B cell (primary cell): ENCODE measurements around the gene CCDC86. TPM values are rescaled to one million over a fixed set of nuclear protein-coding genes. Genes with fewer than 3 reads are reported as not detected.

Source experiments
- ATAC-seq: fragments of 200-7000 bp; cut with Tn5 transposase; one replicate; pipeline ENCODE4 v1.10.0; 2021; ENCODE audit warnings: low read depth, mild to moderate bottlenecking, moderate number of reproducible peaks, moderate library complexity
- CTCF ChIA-PET: fragments of 350-600 bp; sonication (Branson Sonifier 250); formaldehyde crosslinking; loops from one replicate; lab custom pipeline; 2021; ENCODE audit warnings: antibody characterized with exemption, inconsistent platforms; lab: Charles Lee
- POLR2A ChIA-PET: fragments of 350-600 bp; sonication (Branson Sonifier 250); formaldehyde crosslinking; loops from one replicate; lab custom pipeline; 2021; ENCODE audit warnings: antibody characterized with exemption; lab: Charles Lee
- DNase-seq: peaks from one replicate; pipeline ENCODE4 v3.0.0; 2013
- H2AFZ ChIP-seq: 2 replicates; pipeline ENCODE4 v1.6.1; 2012; ENCODE audit warnings: mild to moderate bottlenecking, low read depth, low read length; ENCODE audit not compliant: insufficient read depth, poor library complexity, severe bottlenecking
- H3K27ac ChIP-seq, 2 donors: 1 replicate in 1 of 2; 2 replicates in 1 of 2; pipeline ENCODE4 v1.5.1; 2012 to 2013; ENCODE audit warnings: low read length in 2 of 2, mild to moderate bottlenecking in 2 of 2, moderate library complexity in 1 of 2
- H3K27me3 ChIP-seq, 4 experiments: fragments of 200-600 bp in 1 of 4; sonication (generic) in 1 of 4; replicated peaks in 1 of 4; 1 replicate in 2 of 4; 2 replicates in 2 of 4; pipeline versions ENCODE4 v1.6.1 to v1.7.0; 2013 to 2016; ENCODE audit warnings: low read length in 3 of 4, mild to moderate bottlenecking in 2 of 4, mixed read lengths in 1 of 4, moderate library complexity in 1 of 4; ENCODE audit not compliant: insufficient read depth in 4 of 4, control insufficient read depth in 3 of 4; ENCODE audit errors: control extremely low read depth in 1 of 4
- H3K36me3 ChIP-seq, 2 experiments: replicated peaks in 1 of 2; 1 replicate in 1 of 2; 2 replicates in 1 of 2; pipeline versions ENCODE4 v1.6.1 to v1.7.1; 2013; ENCODE audit warnings: low read length in 1 of 2; ENCODE audit not compliant: insufficient read depth in 2 of 2, control insufficient read depth in 1 of 2; ENCODE audit errors: control extremely low read depth in 1 of 2, extremely low read depth in 1 of 2
- H3K4me1 ChIP-seq, 2 donors: fragments of 200-600 bp in 1 of 2; sonication (generic) in 1 of 2; 1 replicate in 1 of 2; 2 replicates in 1 of 2; pipeline versions ENCODE4 v1.5.1 to v1.6.1; 2013 to 2017; ENCODE audit warnings: low read length in 2 of 2; ENCODE audit not compliant: control insufficient read depth in 2 of 2, insufficient read depth in 2 of 2
- H3K4me2 ChIP-seq: replicated peaks from 2 replicates; pipeline ENCODE3; 2012; ENCODE audit warnings: mild to moderate bottlenecking, low read depth, low read length; ENCODE audit not compliant: poor library complexity, severe bottlenecking
- H3K4me3 ChIP-seq, 5 experiments: fragments of 200-600 bp in 1 of 5; sonication (generic) in 1 of 5; 1 replicate in 3 of 5; 2 replicates in 2 of 5; pipeline versions ENCODE4 v1.5.1 to v1.7.0; 2011 to 2016; ENCODE audit warnings: low read length in 4 of 5, mild to moderate bottlenecking in 4 of 5, low read depth in 2 of 5, control low read depth in 1 of 5, moderate library complexity in 1 of 5; ENCODE audit not compliant: insufficient read depth in 1 of 5; ENCODE audit errors: control extremely low read depth in 1 of 5, extremely low read depth in 1 of 5
- H3K79me2 ChIP-seq: fragments of 200-600 bp; sonication (generic); one replicate; pipeline ENCODE4 v1.6.0; 2016; ENCODE audit warnings: low read length; ENCODE audit not compliant: control insufficient read depth, insufficient read depth
- H3K9ac ChIP-seq: fragments of 200-600 bp; sonication (generic); 2 replicates; pipeline ENCODE4 v1.6.1; 2017; ENCODE audit warnings: mild to moderate bottlenecking, low read length, moderate library complexity
- H3K9me3 ChIP-seq, 3 donors: one replicate each; pipeline versions ENCODE4 v1.6.1 to v1.7.1; 2013; ENCODE audit warnings: low read length in 2 of 3; ENCODE audit not compliant: control insufficient read depth in 2 of 3, insufficient read depth in 1 of 3; ENCODE audit errors: control extremely low read depth in 1 of 3
- H4K20me1 ChIP-seq: 2 replicates; pipeline ENCODE4 v1.6.0; 2012; ENCODE audit warnings: mild to moderate bottlenecking, low read length; ENCODE audit not compliant: insufficient read depth, control insufficient read depth, poor library complexity, severe bottlenecking
- H3K27ac Mint-ChIP-seq: one replicate; pipeline ENCODE4 v1.8.0; 2021; ENCODE audit warnings: mixed read lengths
- H3K27me3 Mint-ChIP-seq: one replicate; pipeline ENCODE4 v1.8.0; 2021; ENCODE audit warnings: mixed read lengths
- H3K4me1 Mint-ChIP-seq: one replicate; pipeline ENCODE4 v1.8.0; 2021; ENCODE audit warnings: mixed read lengths
- H3K4me3 Mint-ChIP-seq: one replicate; pipeline ENCODE4 v1.8.0; 2021; ENCODE audit warnings: mixed read lengths
- H3K9me3 Mint-ChIP-seq: one replicate; pipeline ENCODE4 v1.8.0; 2022; ENCODE audit warnings: mixed read lengths; ENCODE audit not compliant: insufficient read depth
- CTCF ChIP-seq: fragments of 200-600 bp; IDR thresholded peaks from one replicate; pipeline ENCODE4 v1.8.0; 2022; ENCODE audit warnings: antibody characterized with exemption, mild to moderate bottlenecking
- EZH2 ChIP-seq: IDR thresholded peaks from 2 replicates; pipeline ENCODE4 v1.6.1; 2012; ENCODE audit warnings: borderline replicate concordance, low read depth, mild to moderate bottlenecking, moderate library complexity, low read length; ENCODE audit not compliant: insufficient read depth, poor library complexity, severe bottlenecking
- WGBS: methylation state at CpG from one replicate; pipeline ENCODE4 v1.1.5; 2013; ENCODE audit warnings: missing lambda C conversion rate; ENCODE audit not compliant: insufficient coverage; 5-methylcytosine and 5-hydroxymethylcytosine counted together
- intact Hi-C: fragments of 100-400 bp; cut with micrococcal nuclease; formaldehyde crosslinking; loops from one replicate; pipeline ENCODE4 v1.10.0; 2022
- polyA plus RNA-seq: library from polyadenylated mRNA; depleted of rRNA; stranded (reverse); fragments of >200 nt; gene quantifications from 2 replicates; pipeline ENCODE4 v1.2.3, GENCODE V29; 2012
- total RNA-seq, 2 donors: library from RNA; stranded (reverse); fragments of 120-200 nt in 1 of 2; gene quantifications; 1 replicate in 1 of 2; 2 replicates in 1 of 2; pipeline versions ENCODE4 v1.2.3 to v1.2.4, GENCODE V29; 2013 to 2022

CCDC86 gene
- total and polyA plus RNA-seq, 2 donors (not counting 1 experiment from before 2014, with no cell fraction given): 10.5 to 12.4 TPM

- Mint-ChIP-seq H3K4me1 (no peaks in the 10 kb centered on the region), H3K9me3 (no peaks in the 10 kb centered on the region), H3K27me3 (no peaks in the 10 kb centered on the region), H3K4me3 (no peak overlapping the region), H3K27ac (no peak overlapping the region)
- Histone ChIP-seq H3K4me3 (no peak overlapping the region), H3K27me3 (no peaks in the 10 kb centered on the region), H3K9me3 (no peaks in the 10 kb centered on the region), H3K27ac (no peak overlapping the region), H4K20me1 (no peaks in the 10 kb centered on the region), H2AFZ (no peak overlapping the region), H3K9ac (no peak overlapping the region), H3K79me2 (no peaks in the 10 kb centered on the region), H3K4me1 (no peaks in the 10 kb centered on the region), H3K4me2 (no peak overlapping the region), H3K36me3 (no peaks in the 10 kb centered on the region)
- DNase-seq (no peak), ATAC-seq (no peak)
- ChIA-PET CTCF (interaction anchor here (0.8 kb wide), 1 partner anchor 32 kb away, joined by 3 read pairs; no protein-coding TSS in a partner anchor), POLR2A (no interaction called here)
- intact Hi-C loops: no loop called here
- 92% methylated on average over 7 of the region's 7 CpGs for WGBS
- TF ChIP-seq CTCF: no peak
- no peak for TF ChIP-seq EZH2
These were observed 27.5 kb downstream of the CCDC86 start for GRCh38 chr11:60869451-60869825.

GRCh38 chr11:60870276-60870675 is 28.4 kb downstream of the CCDC86 start:
- ChIA-PET CTCF (interaction anchor here (0.6 kb wide), 1 partner anchor 84 kb away, joined by 3 read pairs; no protein-coding TSS in a partner anchor), POLR2A (no interaction called here)
- H3K79me2 ChIP-seq: no peaks in the 10 kb centered on the region
- WGBS: 88% methylated on average over 2 of the region's 3 CpGs
- H3K9ac ChIP-seq: no peak overlapping the region
- no peak overlapping the region for H3K4me2 ChIP-seq
- no peaks in the 10 kb centered on the region for H3K4me1 ChIP-seq
- H3K4me1 Mint-ChIP-seq: no peaks in the 10 kb centered on the region
- H3K4me3 Mint-ChIP-seq: no peak overlapping the region
- no peak overlapping the region for H3K4me3 ChIP-seq
- no peaks in the 10 kb centered on the region for H3K27me3 Mint-ChIP-seq
- no peaks in the 10 kb centered on the region for H4K20me1 ChIP-seq
- H3K9me3 ChIP-seq: no peaks in the 10 kb centered on the region
- H3K9me3 Mint-ChIP-seq: no peaks in the 10 kb centered on the region
- H3K36me3 ChIP-seq: no peaks in the 10 kb centered on the region
- no peak overlapping the region for H3K27ac Mint-ChIP-seq
- ATAC-seq: no peak
- TF ChIP-seq EZH2 (no peak), CTCF (no peak)
- H3K27ac ChIP-seq: no peak overlapping the region
- intact Hi-C loops: no loop called here
- no peak for DNase-seq
- H2AFZ ChIP-seq: no peak overlapping the region
- H3K27me3 ChIP-seq: no peaks in the 10 kb centered on the region
